Measurements from ENCODE around the gene CD81.

CD81 gene

GRCh38 chr11:2376751-2377451 lies at the start of gene CD81:
CD81 (plus strand) TSS chr11:2377310; CDS start chr11:2377550, 240 bp downstream.
- Mint-ChIP-seq H3K27ac (peak within 1 kb of the TSS; percentile 64 to 97 (median 69)), H3K4me1 (peaks cover 26% of the 10 kb centered on the region), H3K27me3 (ENCODE audit: low read depth) (no peaks in the 10 kb centered on the region), H3K36me3 (ENCODE audit: low read depth) (no peaks in the 10 kb centered on the region), H3K9me3 (peaks cover 8% of the 10 kb centered on the region), H3K4me3 (peak within 1 kb of the TSS; percentile 87 to 90 (median 89))
- TF ChIP-seq, protein P1, sequence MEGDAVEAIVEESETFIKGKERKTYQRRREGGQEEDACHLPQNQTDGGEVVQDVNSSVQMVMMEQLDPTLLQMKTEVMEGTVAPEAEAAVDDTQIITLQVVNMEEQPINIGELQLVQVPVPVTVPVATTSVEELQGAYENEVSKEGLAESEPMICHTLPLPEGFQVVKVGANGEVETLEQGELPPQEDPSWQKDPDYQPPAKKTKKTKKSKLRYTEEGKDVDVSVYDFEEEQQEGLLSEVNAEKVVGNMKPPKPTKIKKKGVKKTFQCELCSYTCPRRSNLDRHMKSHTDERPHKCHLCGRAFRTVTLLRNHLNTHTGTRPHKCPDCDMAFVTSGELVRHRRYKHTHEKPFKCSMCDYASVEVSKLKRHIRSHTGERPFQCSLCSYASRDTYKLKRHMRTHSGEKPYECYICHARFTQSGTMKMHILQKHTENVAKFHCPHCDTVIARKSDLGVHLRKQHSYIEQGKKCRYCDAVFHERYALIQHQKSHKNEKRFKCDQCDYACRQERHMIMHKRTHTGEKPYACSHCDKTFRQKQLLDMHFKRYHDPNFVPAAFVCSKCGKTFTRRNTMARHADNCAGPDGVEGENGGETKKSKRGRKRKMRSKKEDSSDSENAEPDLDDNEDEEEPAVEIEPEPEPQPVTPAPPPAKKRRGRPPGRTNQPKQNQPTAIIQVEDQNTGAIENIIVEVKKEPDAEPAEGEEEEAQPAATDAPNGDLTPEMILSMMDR (IDR thresholded peaks at IDR 0.05; ENCODE audit: unreplicated experiment in 3 of 3) = no peak

GRCh38 chr11:2328021-2328420 lies 49.1 kb upstream of the CD81 start:
- Mint-ChIP-seq H3K4me3 (no peak overlapping the region), H3K27me3 (ENCODE audit: low read depth) (no peaks in the 10 kb centered on the region), H3K9me3 (peaks cover 22% of the 10 kb centered on the region), H3K36me3 (ENCODE audit: low read depth) (no peaks in the 10 kb centered on the region), H3K27ac (no peak overlapping the region), H3K4me1 (no peaks in the 10 kb centered on the region)
- TF ChIP-seq, protein P1 (IDR thresholded peaks at IDR 0.05; ENCODE audit: unreplicated experiment in 3 of 3) = no peak

DNA sequence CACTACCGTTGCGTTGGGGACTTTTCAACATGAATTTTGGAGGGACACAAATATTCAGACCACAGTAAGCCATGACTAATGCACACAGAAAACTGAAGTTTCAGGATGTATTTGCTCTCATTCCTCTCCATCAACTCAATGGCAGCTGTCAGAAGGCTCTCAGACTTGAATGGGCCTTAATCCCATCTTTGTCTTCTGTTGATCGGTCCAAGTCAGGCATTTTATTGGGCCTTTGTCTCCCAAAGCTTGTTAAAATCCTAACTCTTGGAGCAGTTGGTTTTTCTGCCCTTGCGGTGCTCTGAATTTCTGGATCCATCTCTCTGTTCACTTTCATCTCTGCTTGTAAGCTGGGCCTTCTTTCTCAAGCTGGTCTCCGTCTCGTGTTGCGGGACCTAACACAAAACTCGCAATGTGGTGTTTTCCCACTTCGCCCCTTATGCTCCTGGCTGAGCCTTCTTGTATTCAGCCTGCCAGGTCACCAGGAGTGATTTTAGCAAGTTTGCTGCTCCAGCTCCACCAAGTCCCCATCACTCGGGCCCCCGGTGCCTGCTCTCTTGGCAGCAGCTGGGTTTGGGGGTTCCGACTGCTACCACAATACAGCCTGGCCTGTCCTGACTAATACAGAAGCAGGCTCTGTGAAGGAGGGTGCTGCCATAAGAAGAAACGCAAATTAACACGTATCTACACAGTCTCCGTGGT lies 48.3 kb upstream of the CD81 start:
- no peak overlapping the region for H3K4me3 Mint-ChIP-seq
- no peaks in the 10 kb centered on the region for H3K36me3 Mint-ChIP-seq (ENCODE audit: low read depth)

GRCh38 chr11:2329551-2329950 lies 47.6 kb upstream of the CD81 start:
- H3K4me3 Mint-ChIP-seq = no peak overlapping the region
- H3K27ac Mint-ChIP-seq = no peak overlapping the region
- TF ChIP-seq, protein P1 (IDR thresholded peaks at IDR 0.05; ENCODE audit: unreplicated experiment in 3 of 3) = no peak
- peaks cover 17% of the 10 kb centered on the region for H3K9me3 Mint-ChIP-seq
- no peaks in the 10 kb centered on the region for H3K36me3 Mint-ChIP-seq (ENCODE audit: low read depth)
- no peaks in the 10 kb centered on the region for H3K4me1 Mint-ChIP-seq
- H3K27me3 Mint-ChIP-seq (ENCODE audit: low read depth) = no peaks in the 10 kb centered on the region

More for the DNA sequence above, 48.3 kb upstream of the CD81 start:
- H3K27me3 Mint-ChIP-seq (ENCODE audit: low read depth) = no peaks in the 10 kb centered on the region
- TF ChIP-seq, protein P1 (IDR thresholded peaks at IDR 0.05; ENCODE audit: unreplicated experiment in 3 of 3) = no peak
- no peak overlapping the region for H3K27ac Mint-ChIP-seq
- peaks cover 17% of the 10 kb centered on the region for H3K9me3 Mint-ChIP-seq
- H3K4me1 Mint-ChIP-seq = no peaks in the 10 kb centered on the region

DNA sequence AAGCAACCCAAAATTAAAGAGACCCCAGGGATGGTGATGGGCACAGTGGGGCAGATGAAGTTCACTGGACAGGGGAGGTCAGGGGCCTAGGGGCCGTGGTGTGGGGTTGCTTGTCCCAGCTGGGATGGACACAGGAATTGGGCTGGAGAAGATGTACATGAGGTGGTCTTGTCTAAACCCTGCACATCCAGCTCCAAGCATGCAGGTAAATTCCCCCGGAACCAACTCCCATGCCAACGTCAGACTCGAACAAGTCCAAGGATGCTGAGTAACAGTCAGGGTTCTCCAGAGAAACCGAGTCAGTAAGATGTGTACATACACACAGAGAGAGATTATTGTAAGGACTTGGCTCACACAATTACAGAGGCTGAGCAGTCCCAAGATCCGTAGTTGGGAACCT lies 46.4 kb upstream of the CD81 start:
- Mint-ChIP-seq H3K27ac (no peak overlapping the region), H3K9me3 (peaks cover 19% of the 10 kb centered on the region), H3K36me3 (ENCODE audit: low read depth) (no peaks in the 10 kb centered on the region), H3K27me3 (ENCODE audit: low read depth) (no peaks in the 10 kb centered on the region), H3K4me3 (no peak overlapping the region), H3K4me1 (no peaks in the 10 kb centered on the region)
- TF ChIP-seq, protein P1 (IDR thresholded peaks at IDR 0.05; ENCODE audit: unreplicated experiment in 3 of 3) = no peak

All from nephron (organoid).